ENCODE measurements around the gene HACD4. TPM values are rescaled to one million over a fixed set of nuclear protein-coding genes. Genes with fewer than 3 reads are reported as not detected.

The HACD4 gene
- total and polyA plus RNA-seq, 9 donors = 2.6 to 5.2 (median 3.7) TPM

- no peak for TF ChIP-seq CTCF (IDR thresholded peaks at IDR 0.05)
- no peaks in the 10 kb centered on the region for H3K4me1 ChIP-seq (ENCODE audit: insufficient read depth)
- WGBS, 3 donors = 43 to 48% (median 46%) methylated on average over 1 of the region's 1 CpG
Measured at GRCh38 chr9:21001581-21001980, 29.9 kb downstream of the HACD4 start.

GRCh38 chr9:20997503-20998076 lies 33.9 kb downstream of the HACD4 start:
- intact Hi-C loops (cut with DNase I) = no loop called here
- DNase-seq = no peak
- TF ChIP-seq POLR2A (IDR thresholded peaks at IDR 0.05) (no peak), CTCF (IDR thresholded peaks at IDR 0.05) (no peak), EP300 (IDR thresholded peaks at IDR 0.05) (no peak)
- no peak overlapping the region for H3K4me3 ChIP-seq
- H3K9me3 ChIP-seq = no peaks in the 10 kb centered on the region
- H3K36me3 ChIP-seq = no peaks in the 10 kb centered on the region
- H3K4me1 ChIP-seq (ENCODE audit: insufficient read depth) = no peaks in the 10 kb centered on the region
- H3K27me3 ChIP-seq = no peaks in the 10 kb centered on the region
- H3K27ac ChIP-seq = no peak overlapping the region
- WGBS, 3 donors = 91 to 95% (median 94%) methylated on average over 2 of the region's 2 CpGs

More at GRCh38 chr9:21001581-21001980, 29.9 kb downstream of the HACD4 start:
- intact Hi-C loops (cut with DNase I) = no loop called here
- H3K27ac ChIP-seq = no peak overlapping the region
- H3K36me3 ChIP-seq = no peaks in the 10 kb centered on the region
- no peak overlapping the region for H3K4me3 ChIP-seq
- DNase-seq = no peak
- H3K9me3 ChIP-seq = no peaks in the 10 kb centered on the region
- no peaks in the 10 kb centered on the region for H3K27me3 ChIP-seq

GRCh38 chr9:20996809-20997208 lies 34.6 kb downstream of the HACD4 start:
- Histone ChIP-seq H3K36me3 (no peaks in the 10 kb centered on the region), H3K27ac (no peak overlapping the region), H3K4me3 (no peak overlapping the region), H3K4me1 (ENCODE audit: insufficient read depth) (no peaks in the 10 kb centered on the region), H3K9me3 (no peaks in the 10 kb centered on the region), H3K27me3 (no peaks in the 10 kb centered on the region)
- WGBS, 3 donors = 95 to 96% (median 96%) methylated on average over 2 of the region's 2 CpGs
- TF ChIP-seq CTCF (IDR thresholded peaks at IDR 0.05) (no peak), EP300 (IDR thresholded peaks at IDR 0.05) (no peak), POLR2A (IDR thresholded peaks at IDR 0.05) (no peak)
- no peak for DNase-seq
- intact Hi-C loops (cut with DNase I) = no loop called here

- no peak overlapping the region for H3K27ac ChIP-seq
- intact Hi-C loops (cut with DNase I) = no loop called here
- 85 to 91% (median 89%) methylated on average over 2 of the region's 2 CpGs for WGBS, 3 donors
- H3K4me3 ChIP-seq = no peak overlapping the region
- no peaks in the 10 kb centered on the region for H3K27me3 ChIP-seq
- no peak for DNase-seq
- H3K36me3 ChIP-seq = no peaks in the 10 kb centered on the region
- TF ChIP-seq EP300 (IDR thresholded peaks at IDR 0.05) (no peak), POLR2A (IDR thresholded peaks at IDR 0.05) (no peak), CTCF (IDR thresholded peaks at IDR 0.05) (no peak)
- H3K9me3 ChIP-seq = no peaks in the 10 kb centered on the region
- no peaks in the 10 kb centered on the region for H3K4me1 ChIP-seq (ENCODE audit: insufficient read depth)
Measured at GRCh38 chr9:20995616-20996015, 35.8 kb downstream of the HACD4 start.

All from ovary (tissue), 9 donors.